ENCODE data around the gene RAB40C.

GRCh38 chr16:593406-593805, 3.5 kb downstream of the RAB40C start:
- TF ChIP-seq, protein P1, sequence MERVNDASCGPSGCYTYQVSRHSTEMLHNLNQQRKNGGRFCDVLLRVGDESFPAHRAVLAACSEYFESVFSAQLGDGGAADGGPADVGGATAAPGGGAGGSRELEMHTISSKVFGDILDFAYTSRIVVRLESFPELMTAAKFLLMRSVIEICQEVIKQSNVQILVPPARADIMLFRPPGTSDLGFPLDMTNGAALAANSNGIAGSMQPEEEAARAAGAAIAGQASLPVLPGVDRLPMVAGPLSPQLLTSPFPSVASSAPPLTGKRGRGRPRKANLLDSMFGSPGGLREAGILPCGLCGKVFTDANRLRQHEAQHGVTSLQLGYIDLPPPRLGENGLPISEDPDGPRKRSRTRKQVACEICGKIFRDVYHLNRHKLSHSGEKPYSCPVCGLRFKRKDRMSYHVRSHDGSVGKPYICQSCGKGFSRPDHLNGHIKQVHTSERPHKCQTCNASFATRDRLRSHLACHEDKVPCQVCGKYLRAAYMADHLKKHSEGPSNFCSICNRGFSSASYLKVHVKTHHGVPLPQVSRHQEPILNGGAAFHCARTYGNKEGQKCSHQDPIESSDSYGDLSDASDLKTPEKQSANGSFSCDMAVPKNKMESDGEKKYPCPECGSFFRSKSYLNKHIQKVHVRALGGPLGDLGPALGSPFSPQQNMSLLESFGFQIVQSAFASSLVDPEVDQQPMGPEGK (CRISPR knock-in tag; IDR thresholded peaks at IDR 0.05; ENCODE audit: borderline replicate concordance), result no peak
- TF ChIP-seq ARNTL (CRISPR knock-in tag; IDR thresholded peaks at IDR 0.05; ENCODE audit: borderline replicate concordance, low read depth), result no peak
- TF ChIP-seq ZFP30 (CRISPR knock-in tag; IDR thresholded peaks at IDR 0.05), result no peak
- TF ChIP-seq SNAI2 (CRISPR knock-in tag; IDR thresholded peaks at IDR 0.05), result no peak
- no peak for TF ChIP-seq CREB5 (CRISPR knock-in tag; IDR thresholded peaks at IDR 0.05; ENCODE audit: low read depth)
- no peak for TF ChIP-seq POU6F1 (CRISPR knock-in tag; IDR thresholded peaks at IDR 0.05; ENCODE audit: borderline replicate concordance, low read depth)
- no peak for TF ChIP-seq ESRRG (CRISPR knock-in tag; IDR thresholded peaks at IDR 0.05)
- no peak for TF ChIP-seq ZNF8 (CRISPR knock-in tag; IDR thresholded peaks at IDR 0.05)
- no peak for TF ChIP-seq TOX (CRISPR knock-in tag; IDR thresholded peaks at IDR 0.05; ENCODE audit: borderline replicate concordance)
- no peak for TF ChIP-seq TSHZ2 (CRISPR knock-in tag; IDR thresholded peaks at IDR 0.05)
- no peak for TF ChIP-seq ISL1 (CRISPR knock-in tag; IDR thresholded peaks at IDR 0.05)
- no peak for TF ChIP-seq RARB (CRISPR knock-in tag; IDR thresholded peaks at IDR 0.05)
